OCI-LY3 (cell line): ENCODE results near the gene IGFBPL1.

Experiments
- CTCF ChIP-seq: fragments of 200-600, 300-600 bp; sonication (generic); IDR thresholded peaks from 2 replicates; pipeline ENCODE4 v1.5.1; 2014; ENCODE audit warnings: antibody characterized with exemption, low read length, low read depth
- EZH2phosphoT487 ChIP-seq: fragments of 200-600 bp; shearing (Covaris generic); IDR thresholded peaks from 2 replicates; pipeline ENCODE4 v1.6.1; 2018; ENCODE audit warnings: antibody characterized with exemption, mixed run types, low read depth

- no peak for TF ChIP-seq CTCF
- no peak for TF ChIP-seq EZH2phosphoT487
Observed at GRCh38 chr9:38359297-38359653, 65.0 kb downstream of the IGFBPL1 start.
